ENCODE data around the gene DGCR2.
A peak's percentile ranks its signal among the peaks of the same experiment; 100 is the strongest.

Gene DGCR2

DNA sequence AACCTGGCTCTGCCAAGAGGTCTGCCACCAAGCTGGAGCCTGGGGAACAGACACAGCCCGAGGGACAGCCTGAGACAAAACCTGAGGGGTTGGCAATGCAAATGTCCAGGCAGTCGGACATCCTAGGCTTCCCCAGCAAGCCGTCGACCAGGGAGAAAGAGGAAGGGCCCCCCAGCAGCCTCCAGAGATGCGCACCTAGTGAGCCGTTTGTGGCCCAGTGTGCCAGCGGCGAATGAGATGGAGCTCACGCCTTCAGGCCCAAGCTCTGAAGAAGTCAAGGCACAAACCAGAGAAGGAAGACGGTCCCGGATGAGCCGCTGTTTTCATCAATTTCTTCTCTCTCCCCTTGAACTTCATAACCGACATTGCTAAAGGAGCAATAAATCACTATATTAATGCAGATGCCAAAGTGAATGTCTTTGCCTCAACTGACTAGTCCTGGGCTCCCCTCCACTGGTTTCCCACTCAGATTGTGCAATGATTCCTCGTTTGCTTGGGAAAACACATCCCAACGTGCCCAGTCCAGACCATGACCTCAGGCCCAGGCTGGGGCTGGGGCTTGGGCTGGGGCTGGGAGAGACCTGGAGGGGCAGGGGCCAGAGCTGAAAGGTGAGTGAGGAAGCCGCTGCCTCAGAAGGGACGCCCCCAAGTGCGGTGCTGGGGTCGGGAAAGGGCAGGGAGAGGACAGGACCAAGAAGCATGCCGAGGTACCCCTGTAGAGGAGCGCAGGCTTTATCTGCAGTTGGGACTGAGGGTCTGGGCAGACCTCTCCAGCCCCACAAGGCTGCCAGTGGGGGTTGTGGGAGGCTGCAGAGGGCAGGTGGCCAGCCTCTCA, 3.5 kb upstream of the DGCR2 start:
- no peak for DNase-seq
- Histone ChIP-seq H3K4me1 (no peaks in the 10 kb centered on the region), H3K27me3 (no peaks in the 10 kb centered on the region), H3K9me3 (no peaks in the 10 kb centered on the region), H3K4me3 (ENCODE audit: low read depth, low read length) (no peak overlapping the region), H3K36me3 (no peaks in the 10 kb centered on the region)
- TF ChIP-seq, protein P1, sequence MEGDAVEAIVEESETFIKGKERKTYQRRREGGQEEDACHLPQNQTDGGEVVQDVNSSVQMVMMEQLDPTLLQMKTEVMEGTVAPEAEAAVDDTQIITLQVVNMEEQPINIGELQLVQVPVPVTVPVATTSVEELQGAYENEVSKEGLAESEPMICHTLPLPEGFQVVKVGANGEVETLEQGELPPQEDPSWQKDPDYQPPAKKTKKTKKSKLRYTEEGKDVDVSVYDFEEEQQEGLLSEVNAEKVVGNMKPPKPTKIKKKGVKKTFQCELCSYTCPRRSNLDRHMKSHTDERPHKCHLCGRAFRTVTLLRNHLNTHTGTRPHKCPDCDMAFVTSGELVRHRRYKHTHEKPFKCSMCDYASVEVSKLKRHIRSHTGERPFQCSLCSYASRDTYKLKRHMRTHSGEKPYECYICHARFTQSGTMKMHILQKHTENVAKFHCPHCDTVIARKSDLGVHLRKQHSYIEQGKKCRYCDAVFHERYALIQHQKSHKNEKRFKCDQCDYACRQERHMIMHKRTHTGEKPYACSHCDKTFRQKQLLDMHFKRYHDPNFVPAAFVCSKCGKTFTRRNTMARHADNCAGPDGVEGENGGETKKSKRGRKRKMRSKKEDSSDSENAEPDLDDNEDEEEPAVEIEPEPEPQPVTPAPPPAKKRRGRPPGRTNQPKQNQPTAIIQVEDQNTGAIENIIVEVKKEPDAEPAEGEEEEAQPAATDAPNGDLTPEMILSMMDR (IDR thresholded peaks at IDR 0.05; ENCODE audit: low read depth, low read length), result no peak

DNA sequence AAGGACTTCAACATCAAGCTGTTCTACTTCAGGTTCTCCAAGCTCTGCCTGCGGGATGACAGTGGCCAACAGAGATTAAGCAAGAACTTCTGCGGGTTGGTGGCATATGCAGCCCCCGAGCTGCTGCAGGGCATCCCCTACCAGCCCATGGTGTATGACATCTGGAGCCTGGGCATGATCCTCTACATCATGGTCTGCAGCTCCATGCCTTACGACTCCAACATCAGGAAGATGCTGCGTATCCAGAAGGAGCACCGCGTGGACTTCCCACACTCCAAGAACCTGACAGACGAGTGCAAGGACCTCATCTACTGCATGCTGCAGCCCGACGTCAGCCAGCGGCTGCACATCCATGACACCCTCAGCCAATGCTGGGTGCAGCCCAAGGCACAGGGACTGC, 2.8 kb upstream of the DGCR2 start:
- H3K27me3 ChIP-seq, result no peaks in the 10 kb centered on the region
- no peaks in the 10 kb centered on the region for H3K4me1 ChIP-seq
- no peaks in the 10 kb centered on the region for H3K36me3 ChIP-seq
- TF ChIP-seq, protein P1 (IDR thresholded peaks at IDR 0.05; ENCODE audit: low read depth, low read length), result no peak
- no peaks in the 10 kb centered on the region for H3K9me3 ChIP-seq
- no peak overlapping the region for H3K4me3 ChIP-seq (ENCODE audit: low read depth, low read length)
- no peak for DNase-seq

DNA sequence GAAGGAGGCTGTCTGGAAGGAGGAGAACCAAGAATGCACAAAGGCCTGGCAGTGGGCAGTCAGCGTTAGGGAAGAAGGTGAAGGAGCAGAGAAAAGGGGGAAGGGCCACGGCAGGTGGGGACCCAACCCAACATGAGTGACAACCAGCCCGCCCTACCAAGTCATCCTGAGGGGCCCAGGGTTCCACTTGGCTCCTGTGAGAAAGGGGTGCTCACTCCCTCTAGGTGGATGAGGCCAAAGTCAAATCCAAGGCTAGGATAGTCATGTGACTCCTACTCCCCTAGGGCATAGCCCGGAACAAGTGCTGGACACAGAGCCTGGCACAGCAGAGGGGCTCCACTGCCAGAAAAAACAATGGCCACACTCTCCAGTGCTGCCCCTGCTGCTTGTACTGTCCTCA, 2.2 kb upstream of the DGCR2 start:
- H3K27me3 ChIP-seq, result no peaks in the 10 kb centered on the region
- H3K4me1 ChIP-seq, result no peaks in the 10 kb centered on the region
- H3K36me3 ChIP-seq, result no peaks in the 10 kb centered on the region
- no peak for DNase-seq
- no peak overlapping the region for H3K4me3 ChIP-seq (ENCODE audit: low read depth, low read length)
- no peaks in the 10 kb centered on the region for H3K9me3 ChIP-seq
- TF ChIP-seq, protein P1 (IDR thresholded peaks at IDR 0.05; ENCODE audit: low read depth, low read length), result no peak

DNA sequence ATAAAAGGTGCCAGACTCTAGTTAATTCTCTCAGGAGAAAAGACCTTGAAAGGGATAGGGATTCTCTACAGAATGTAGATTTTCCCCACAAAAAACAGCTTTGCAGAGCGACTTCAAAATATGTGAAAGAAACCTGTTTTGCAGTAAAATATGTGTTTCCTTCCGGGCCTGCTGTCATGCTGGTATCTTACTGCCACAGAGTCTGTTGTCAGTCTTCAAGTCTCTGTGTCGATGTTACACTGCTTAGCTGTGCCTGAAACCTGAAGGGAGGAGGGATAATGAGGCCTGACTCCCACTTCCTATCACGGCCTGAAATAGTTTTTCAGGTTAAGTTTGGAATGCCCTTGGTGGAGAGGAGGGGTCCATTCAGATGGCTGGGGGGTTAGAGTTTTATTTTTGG, 1.7 kb upstream of the DGCR2 start:
- H3K4me3 ChIP-seq (ENCODE audit: low read depth, low read length), result no peak overlapping the region
- H3K9me3 ChIP-seq, result no peaks in the 10 kb centered on the region
- TF ChIP-seq, protein P1 (IDR thresholded peaks at IDR 0.05; ENCODE audit: low read depth, low read length), result no peak
- no peaks in the 10 kb centered on the region for H3K27me3 ChIP-seq
- no peaks in the 10 kb centered on the region for H3K4me1 ChIP-seq
- no peak for DNase-seq
- H3K36me3 ChIP-seq, result no peaks in the 10 kb centered on the region

DNA sequence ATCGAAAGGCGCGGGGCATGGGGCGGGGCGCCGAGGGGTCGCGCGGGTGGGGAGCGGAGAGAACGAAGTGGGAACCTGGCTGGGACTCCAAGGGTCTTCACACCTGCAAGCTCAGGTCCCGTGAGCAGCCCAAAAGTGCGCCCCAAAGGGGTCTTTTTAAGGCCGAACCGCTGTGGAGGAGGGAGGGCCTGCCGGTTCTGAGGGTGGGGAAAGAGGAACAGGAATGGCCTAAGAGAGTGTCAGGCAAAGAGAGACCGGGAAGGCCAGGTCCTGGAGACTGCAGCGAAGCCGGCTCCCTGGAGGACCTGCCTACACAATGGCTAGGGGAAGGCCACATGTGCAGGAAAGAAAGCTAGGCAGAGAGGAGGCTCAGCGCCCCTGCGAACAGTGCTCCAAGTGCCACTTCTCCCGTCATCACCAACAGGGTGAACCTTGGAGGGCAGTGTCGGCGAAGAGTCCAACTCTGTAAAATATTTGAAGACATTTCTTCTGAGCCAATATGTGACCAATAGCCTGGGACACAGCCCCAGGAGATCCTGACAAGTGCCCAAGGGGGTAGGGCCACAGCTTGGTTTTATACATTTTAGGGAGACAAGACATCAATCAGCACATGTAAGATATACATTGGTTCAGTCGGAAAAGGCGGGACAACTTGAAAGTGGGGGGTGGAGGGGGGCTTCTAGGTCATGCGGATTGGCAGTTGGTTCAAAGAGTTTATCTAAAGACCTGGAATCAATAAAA, 710 bp upstream of the DGCR2 start:
- Histone ChIP-seq H3K36me3 (no peaks in the 10 kb centered on the region), H3K9me3 (no peaks in the 10 kb centered on the region), H3K4me3 (ENCODE audit: low read depth, low read length) (peak overlapping the region; percentile 61), H3K4me1 (no peaks in the 10 kb centered on the region), H3K27me3 (no peaks in the 10 kb centered on the region)
- TF ChIP-seq, protein P1 (IDR thresholded peaks at IDR 0.05; ENCODE audit: low read depth, low read length), result no peak
- DNase-seq, result peak; percentile 33
